ENCODE measurements around the gene MAGEF1.

MAGEF1 gene

GRCh38 chr3:184690192-184690883, 21.5 kb downstream of the MAGEF1 start:
- DNase-seq (ENCODE audit: low spot score): no peak

DNA sequence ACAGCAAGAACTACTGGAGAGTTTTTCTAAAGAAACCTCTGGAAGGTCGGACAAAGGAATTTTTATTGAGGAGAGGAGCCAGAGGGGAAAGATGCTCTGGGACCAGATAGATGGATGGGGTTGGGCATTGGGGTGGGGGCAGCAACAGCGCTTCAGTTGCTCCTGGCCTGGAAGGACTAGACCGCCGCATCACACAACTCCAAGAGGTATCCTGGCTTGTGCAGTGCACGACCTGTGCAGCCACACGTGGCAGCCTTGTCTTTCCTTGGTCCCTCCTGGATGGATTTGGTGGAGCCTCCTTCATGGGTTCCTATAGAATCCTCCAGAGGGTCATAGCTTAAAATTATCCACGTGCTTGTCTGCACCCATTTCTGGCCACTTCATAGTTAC, 23.0 kb downstream of the MAGEF1 start:
- no peak for DNase-seq (ENCODE audit: low spot score)

DNA sequence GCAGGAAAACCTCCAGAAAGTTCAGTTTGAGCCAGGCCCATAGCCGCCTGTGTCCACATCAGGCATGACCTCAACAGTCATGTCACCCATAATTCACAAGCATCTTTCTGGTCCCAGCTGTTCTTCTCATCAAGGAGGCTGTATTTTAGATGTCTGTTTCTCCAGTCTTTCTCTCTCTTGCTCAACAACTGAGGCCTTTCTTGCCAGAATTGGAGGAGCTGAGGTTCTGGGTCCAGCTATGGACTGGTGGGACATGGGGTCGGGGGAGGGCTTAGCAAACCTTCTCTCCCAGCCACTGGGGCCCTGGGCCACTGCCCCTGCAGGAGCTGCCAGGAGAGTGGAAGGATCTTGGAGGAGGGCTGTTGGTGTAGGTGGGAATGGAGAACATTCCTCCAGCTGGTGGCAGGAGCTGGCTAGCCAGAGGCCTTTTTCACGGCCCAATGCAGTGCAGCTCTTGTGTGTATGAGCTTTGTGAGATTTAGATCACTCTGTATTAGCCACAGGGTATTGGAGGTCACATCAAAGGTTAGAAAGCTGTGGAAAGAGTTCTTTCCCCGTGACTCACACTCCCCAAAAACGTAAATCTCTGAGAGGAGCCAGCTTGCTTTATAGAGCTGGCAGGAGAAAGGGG, 23.5 kb downstream of the MAGEF1 start:
- no peak for DNase-seq (ENCODE audit: low spot score)

- DNase-seq (ENCODE audit: low spot score): no peak
Measured at GRCh38 chr3:184687363-184688015, 24.4 kb downstream of the MAGEF1 start.

GRCh38 chr3:184685646-184686045, 26.2 kb downstream of the MAGEF1 start:
- no peak for DNase-seq (ENCODE audit: low spot score)

GRCh38 chr3:184685055-184685454, 26.8 kb downstream of the MAGEF1 start:
- DNase-seq (ENCODE audit: low spot score): no peak

DNA sequence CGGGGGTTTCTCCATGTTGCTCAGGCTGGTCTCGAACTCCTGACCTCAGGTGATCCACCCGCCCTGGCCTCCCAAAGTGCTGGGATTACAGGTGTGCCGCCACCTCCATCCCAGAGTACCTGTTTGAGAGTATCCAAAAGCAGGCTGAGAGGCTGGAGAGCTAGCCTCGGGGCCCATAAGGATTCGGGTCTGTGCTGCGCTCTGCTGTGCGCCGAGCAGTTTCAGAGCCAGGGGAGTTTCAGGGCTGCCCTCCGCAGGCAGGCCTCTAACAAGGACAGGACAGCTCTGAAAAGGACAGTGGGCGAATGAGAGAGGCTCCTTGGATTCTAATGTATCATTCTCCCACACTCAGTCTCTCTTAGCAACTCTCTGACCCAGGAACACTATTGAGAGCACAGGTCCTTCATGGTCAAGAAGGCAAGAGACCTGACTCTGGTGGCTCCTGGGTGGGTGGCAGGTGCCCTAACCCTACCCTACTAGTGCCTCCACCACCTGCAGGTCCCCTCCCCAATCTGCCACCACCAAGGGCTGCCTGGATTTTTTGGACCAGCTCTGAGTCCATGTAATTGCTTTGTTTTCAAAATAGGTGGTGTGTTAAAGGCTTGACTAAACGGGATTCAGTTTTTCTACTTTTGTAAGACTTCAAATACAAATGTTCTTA, 27.8 kb downstream of the MAGEF1 start:
- DNase-seq (ENCODE audit: low spot score): no peak

GRCh38 chr3:184683234-184683633, 28.6 kb downstream of the MAGEF1 start:
- no peak for DNase-seq (ENCODE audit: low spot score)

GRCh38 chr3:184682671-184683070, 29.2 kb downstream of the MAGEF1 start:
- no peak for DNase-seq (ENCODE audit: low spot score)

- no peak for DNase-seq (ENCODE audit: low spot score)
Measured at GRCh38 chr3:184680385-184681345, 31.2 kb downstream of the MAGEF1 start.

DNA sequence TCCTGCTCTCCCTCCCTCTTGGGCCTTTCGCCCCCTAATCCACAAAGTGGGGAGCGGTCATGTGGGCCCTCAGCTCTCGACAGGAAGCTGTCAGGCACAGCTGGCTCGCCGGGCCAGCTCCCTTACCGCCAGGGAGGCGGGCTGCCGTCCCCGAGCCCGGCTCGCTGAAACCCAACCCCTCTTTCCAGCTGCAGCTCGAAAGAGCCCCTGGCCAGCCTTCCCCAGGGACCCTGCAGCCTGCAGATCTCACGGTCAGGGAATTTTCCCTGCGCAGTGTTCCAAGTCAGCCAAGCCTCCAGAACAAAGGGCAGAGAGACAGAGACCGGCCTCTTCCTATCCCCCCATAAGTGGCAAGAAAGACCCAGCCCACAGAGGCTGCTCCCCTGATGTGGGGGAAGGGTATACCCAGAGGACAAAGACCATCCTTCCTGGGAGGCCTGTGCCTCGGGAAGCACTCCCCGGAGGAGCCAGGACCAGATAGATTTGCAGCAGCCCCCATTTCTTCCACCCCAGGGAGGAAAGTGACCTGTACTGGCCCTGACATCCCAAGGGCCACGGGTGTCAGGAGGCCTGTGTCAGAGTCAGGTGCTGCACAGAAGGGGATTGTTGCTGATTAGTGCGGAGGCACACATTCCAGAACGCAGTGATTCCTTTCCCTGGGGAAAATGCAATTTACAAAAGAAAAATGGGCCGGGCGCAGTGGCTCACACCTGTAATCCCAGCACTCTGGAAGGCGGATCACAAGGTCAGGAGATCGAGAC, 32.6 kb downstream of the MAGEF1 start:
- DNase-seq (ENCODE audit: low spot score): no peak

- no peak for DNase-seq (ENCODE audit: low spot score)
Measured at GRCh38 chr3:184678317-184679055, 33.4 kb downstream of the MAGEF1 start.

DNA sequence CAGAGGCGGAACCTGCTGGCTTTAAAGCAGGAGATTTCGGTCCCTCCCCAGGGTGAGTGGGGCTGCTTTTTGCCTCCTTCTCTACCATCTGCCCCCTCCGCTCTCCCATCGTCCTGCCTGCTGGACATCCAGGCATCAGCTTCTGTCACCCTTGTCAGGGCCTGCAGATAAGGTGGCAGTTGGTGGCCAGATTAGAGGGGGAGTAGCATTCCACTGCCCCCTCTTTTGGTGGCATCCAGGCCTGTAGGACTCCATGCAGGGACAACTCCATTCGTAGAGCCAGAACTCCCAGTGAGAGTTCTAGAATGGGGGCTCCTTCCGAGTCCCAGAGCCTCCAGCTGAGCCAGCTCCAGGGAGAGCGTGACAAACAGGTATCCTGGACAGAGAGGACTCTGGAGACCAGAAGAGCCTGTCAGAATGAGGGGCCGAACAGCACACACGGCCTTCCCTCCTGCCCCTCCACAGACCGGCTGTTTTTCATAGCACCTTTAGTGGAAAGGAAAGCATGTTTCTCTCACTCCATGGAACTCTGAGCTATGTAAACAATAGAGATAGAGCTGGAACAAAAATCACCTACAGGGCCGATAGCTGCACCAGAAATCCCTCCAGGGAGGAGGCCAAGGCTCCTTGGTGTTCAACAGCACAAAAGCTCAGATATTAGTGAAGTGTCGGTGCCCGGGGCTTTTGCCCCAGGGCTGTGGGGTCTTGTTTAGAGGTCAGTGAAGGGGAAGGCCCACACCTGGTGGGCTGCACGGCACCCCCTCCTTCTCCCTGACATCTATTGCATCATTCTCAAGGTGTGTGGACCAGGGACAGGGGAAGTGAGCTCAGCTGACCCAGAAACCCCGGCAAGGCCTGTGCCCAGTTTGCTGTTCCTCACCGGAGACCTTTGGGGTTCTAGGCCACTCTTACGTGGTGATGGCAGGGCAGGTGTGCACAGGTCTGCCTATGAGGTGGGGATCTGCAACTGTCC, 34.2 kb downstream of the MAGEF1 start:
- DNase-seq (ENCODE audit: low spot score): no peak

- DNase-seq (ENCODE audit: low spot score): peak; percentile 51
Measured at GRCh38 chr3:184676927-184677326, 34.9 kb downstream of the MAGEF1 start.

DNA sequence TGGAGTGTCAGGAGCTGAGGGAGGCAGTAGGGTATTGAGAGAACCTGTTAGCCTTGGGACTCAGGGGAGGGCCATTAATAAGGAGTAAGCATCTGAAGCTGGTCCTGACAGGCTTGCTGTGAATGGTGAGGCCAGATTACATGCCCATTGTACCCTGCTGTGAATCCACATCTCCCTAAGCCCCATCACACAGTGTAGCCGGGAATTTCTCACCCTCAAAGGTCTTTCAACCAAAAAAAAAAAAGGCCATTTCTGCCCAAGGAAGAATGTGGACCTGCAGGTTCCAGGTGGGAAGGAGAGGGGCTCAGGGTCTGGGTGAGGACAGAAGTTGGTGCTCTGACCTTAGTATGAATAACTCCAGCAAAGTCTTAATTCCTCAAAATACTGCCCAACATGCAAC, 37.2 kb downstream of the MAGEF1 start:
- no peak for DNase-seq (ENCODE audit: low spot score)

DNA sequence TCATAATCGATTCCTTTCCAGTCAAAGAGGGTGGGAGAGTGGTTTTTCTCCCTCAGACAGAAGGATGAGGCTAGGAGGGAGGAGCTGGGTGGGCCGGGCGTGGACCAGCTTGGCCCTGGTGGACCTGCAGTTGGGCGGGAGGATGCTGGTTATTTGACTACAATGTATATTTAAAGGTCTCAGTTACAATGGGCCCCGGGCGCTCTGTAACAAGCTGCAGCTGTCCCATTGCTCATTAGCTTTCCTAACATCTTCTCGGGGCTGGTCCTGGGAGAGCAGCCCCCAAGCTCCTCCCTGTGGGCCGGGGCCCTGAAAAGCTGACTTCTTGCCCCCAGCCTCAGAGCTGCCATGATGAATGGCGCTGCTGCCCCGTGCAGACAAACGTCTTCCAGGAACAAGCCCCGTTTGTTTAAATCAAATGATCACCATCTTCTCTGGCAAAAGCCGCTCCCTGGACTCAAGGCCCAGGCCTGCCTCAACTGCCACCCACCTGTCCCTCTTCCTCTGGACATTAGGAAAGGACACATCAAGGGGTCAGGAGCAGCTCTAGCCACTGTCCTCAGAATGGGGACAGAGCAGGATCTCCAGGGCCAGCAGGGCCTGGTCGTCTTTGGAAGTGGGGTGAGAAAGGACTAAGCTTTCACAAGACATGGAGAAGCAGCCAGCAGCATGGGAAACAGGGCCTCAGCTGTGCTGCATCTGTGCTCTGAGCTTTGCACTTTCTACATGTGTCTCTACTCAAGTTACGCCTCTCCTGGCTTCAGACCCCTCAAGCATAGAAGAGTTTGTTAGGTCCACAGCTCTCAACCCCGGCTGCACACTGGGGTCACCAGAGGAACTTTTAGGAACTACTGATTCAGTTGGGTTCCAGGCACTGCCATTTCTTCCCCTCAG, 38.6 kb downstream of the MAGEF1 start:
- no peak for DNase-seq (ENCODE audit: low spot score)

DNA sequence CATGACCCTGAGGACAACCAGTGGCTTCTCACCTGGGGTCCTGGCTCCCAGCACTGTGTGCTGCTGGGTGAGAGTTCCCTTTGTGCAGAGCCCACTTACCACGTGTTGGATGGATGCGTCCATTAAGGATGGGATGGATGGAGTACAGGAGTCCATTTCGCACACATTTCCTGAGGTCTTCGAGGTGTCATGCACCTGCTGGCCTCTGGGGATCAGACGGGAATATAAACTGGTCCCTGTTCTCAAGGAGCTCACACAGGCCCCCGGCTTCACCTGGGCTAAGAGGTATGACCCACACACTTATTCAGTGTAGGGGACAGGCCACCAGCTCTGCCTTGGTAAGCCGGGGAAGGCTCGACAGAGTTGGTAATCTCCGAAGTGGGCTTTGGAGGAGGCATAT, 39.5 kb downstream of the MAGEF1 start:
- DNase-seq (ENCODE audit: low spot score): no peak

DNA sequence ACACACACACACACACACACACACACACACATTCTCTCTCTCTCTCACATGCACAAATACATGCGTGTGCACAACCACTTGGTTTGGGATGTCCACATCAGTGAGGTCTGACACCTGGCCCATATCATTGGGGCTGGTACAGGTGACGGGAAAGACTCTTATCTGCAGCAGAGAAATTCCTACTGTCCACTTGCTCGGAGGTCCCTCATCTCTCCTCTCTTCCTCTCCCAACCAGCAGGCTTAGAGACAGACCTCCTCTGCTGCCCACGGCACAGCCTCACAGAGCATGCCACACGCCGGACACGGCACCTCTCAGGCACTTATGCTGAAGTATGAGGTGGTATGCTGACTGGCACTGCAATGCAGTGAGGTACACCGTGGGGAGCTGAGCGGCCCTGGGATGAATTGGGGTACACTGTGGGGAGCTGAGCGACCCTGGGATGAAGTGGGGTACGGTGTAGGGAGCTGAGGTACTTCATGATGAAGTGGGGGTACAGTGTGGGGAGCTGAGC, 41.7 kb downstream of the MAGEF1 start:
- no peak for DNase-seq (ENCODE audit: low spot score)

Data from NAMALWA (cell line).